HL-60 (cell line): ENCODE data around the gene VASH2.
A peak's percentile ranks its signal among the peaks of the same experiment; 100 is the strongest.

ENCODE experiments used
- DNase-seq, 2 experiments: peaks; one replicate each; pipeline ENCODE4 v3.0.0-alpha.2; 2010 to 2020; ENCODE audit warnings: low read depth in 1 of 2, low spot score in 1 of 2
- H3K27ac ChIP-seq: fragments of 250-450 bp; sonication (Bioruptor Pico); replicated peaks from 2 replicates; pipeline ENCODE4 v1.5.1; 2020; ENCODE audit warnings: mild to moderate bottlenecking, moderate library complexity
- H3K27me3 ChIP-seq: fragments of 250-450 bp; sonication (Bioruptor Pico); 2 replicates; pipeline ENCODE4 v1.5.1; 2021; ENCODE audit warnings: mild to moderate bottlenecking, moderate library complexity; ENCODE audit not compliant: insufficient read depth, poor library complexity, severe bottlenecking
- H3K4me3 ChIP-seq: replicated peaks from 2 replicates; pipeline ENCODE4 v1.5.1; 2011; ENCODE audit warnings: mild to moderate bottlenecking, control low read depth, low read length; ENCODE audit not compliant: insufficient read depth
- GABPA ChIP-seq: IDR thresholded peaks from 2 replicates; pipeline ENCODE4 v1.6.1; 2012; ENCODE audit warnings: low read depth
- POLR2AphosphoS5 ChIP-seq: IDR thresholded peaks from 2 replicates; pipeline ENCODE4 v1.6.1; 2012; ENCODE audit warnings: low read depth
- SPI1 ChIP-seq: IDR thresholded peaks from 2 replicates; pipeline ENCODE4 v1.6.1; 2012; ENCODE audit warnings: low read depth, mild to moderate bottlenecking, borderline replicate concordance
- TF ChIP-seq, protein P1 (sequence below): IDR thresholded peaks from one replicate; pipeline ENCODE4 v1.5.1; 2011; ENCODE audit warnings: low read length, control low read depth, inconsistent platforms; ENCODE audit not compliant: insufficient read depth
- TF ChIP-seq, protein P2 (sequence below): IDR thresholded peaks from 2 replicates; pipeline ENCODE4 v1.6.1; 2012; ENCODE audit warnings: low read depth; ENCODE audit not compliant: insufficient replicate concordance

VASH2 gene

DNA sequence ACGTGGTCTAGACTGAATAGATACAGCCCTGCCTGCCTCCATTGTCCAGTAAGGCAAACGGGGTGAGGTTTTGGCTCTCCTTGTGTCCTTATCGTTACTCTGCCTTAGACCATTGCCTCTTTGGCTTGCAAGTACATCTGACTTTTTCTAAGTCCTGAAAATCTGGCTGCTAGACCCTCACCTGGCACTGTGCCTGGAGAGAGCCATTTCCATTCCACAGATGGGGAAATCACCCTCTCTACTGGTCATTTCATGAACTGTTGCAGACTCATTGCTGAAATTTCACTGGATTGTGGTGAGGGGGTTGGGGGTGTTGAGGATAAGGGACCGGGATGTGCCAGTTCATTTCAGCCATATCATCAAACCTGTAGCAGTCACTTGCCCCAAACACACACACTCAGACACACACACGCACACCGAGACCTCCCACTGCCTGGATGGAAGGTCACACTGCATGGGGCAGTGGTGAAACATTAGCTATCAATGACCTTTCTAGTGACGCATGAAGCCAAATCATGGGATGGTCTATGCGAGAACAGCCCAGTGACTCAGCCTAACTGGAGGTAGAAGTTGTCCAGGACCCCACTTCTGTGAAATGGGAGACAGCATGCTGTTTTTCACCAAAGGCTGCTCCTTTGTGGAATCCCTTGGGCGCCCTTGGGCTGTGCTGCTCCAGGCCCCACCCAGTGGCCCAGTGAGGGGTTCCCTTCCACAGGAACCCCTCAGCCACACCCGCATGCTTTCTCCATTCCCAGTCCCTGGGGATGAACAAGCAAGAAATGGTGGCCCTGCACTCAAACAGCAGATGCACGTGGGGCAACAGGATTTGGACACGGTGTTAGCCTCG is 34.9 kb upstream of the VASH2 start:
- DNase-seq, result no peak
- Histone ChIP-seq H3K4me3 (no peak overlapping the region), H3K27me3 (no peaks in the 10 kb centered on the region), H3K27ac (no peak overlapping the region)
- TF ChIP-seq, protein P1, sequence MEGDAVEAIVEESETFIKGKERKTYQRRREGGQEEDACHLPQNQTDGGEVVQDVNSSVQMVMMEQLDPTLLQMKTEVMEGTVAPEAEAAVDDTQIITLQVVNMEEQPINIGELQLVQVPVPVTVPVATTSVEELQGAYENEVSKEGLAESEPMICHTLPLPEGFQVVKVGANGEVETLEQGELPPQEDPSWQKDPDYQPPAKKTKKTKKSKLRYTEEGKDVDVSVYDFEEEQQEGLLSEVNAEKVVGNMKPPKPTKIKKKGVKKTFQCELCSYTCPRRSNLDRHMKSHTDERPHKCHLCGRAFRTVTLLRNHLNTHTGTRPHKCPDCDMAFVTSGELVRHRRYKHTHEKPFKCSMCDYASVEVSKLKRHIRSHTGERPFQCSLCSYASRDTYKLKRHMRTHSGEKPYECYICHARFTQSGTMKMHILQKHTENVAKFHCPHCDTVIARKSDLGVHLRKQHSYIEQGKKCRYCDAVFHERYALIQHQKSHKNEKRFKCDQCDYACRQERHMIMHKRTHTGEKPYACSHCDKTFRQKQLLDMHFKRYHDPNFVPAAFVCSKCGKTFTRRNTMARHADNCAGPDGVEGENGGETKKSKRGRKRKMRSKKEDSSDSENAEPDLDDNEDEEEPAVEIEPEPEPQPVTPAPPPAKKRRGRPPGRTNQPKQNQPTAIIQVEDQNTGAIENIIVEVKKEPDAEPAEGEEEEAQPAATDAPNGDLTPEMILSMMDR, result peak; percentile 10
- no peak for TF ChIP-seq SPI1
- TF ChIP-seq POLR2AphosphoS5, result no peak
- no peak for TF ChIP-seq GABPA
- TF ChIP-seq, protein P2, sequence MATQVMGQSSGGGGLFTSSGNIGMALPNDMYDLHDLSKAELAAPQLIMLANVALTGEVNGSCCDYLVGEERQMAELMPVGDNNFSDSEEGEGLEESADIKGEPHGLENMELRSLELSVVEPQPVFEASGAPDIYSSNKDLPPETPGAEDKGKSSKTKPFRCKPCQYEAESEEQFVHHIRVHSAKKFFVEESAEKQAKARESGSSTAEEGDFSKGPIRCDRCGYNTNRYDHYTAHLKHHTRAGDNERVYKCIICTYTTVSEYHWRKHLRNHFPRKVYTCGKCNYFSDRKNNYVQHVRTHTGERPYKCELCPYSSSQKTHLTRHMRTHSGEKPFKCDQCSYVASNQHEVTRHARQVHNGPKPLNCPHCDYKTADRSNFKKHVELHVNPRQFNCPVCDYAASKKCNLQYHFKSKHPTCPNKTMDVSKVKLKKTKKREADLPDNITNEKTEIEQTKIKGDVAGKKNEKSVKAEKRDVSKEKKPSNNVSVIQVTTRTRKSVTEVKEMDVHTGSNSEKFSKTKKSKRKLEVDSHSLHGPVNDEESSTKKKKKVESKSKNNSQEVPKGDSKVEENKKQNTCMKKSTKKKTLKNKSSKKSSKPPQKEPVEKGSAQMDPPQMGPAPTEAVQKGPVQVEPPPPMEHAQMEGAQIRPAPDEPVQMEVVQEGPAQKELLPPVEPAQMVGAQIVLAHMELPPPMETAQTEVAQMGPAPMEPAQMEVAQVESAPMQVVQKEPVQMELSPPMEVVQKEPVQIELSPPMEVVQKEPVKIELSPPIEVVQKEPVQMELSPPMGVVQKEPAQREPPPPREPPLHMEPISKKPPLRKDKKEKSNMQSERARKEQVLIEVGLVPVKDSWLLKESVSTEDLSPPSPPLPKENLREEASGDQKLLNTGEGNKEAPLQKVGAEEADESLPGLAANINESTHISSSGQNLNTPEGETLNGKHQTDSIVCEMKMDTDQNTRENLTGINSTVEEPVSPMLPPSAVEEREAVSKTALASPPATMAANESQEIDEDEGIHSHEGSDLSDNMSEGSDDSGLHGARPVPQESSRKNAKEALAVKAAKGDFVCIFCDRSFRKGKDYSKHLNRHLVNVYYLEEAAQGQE, result no peak

GRCh38 chr1:212916481-212917133 is 33.7 kb upstream of the VASH2 start:
- Histone ChIP-seq H3K27ac (no peak overlapping the region), H3K27me3 (no peaks in the 10 kb centered on the region), H3K4me3 (no peak overlapping the region)
- DNase-seq, result peak in 1 of 2 experiments; percentile 41
- TF ChIP-seq, protein P1, result no peak
- peak; percentile 33; the same call in 1 of the 2 replicates for TF ChIP-seq POLR2AphosphoS5

DNA sequence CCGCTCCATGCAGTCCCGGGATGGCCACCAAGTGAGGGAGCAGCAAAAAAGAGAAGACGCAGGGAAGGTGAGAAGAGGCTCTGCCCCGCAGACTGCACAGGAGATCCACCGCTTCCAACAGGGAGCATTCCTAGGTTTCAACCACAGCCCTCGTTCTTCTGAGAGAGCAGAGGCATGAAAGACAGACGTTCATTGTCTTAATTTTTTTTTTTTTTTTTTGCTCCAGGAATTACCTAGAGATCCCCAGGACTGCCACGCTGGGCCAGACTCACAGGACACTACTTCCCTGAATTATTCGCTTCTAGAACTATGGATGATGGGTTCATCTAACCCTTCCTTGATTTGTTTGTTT is 33.2 kb upstream of the VASH2 start:
- DNase-seq, result no peak
- TF ChIP-seq, protein P2, result no peak
- no peak for TF ChIP-seq GABPA
- TF ChIP-seq, protein P1, result no peak
- TF ChIP-seq POLR2AphosphoS5, result no peak
- no peak for TF ChIP-seq SPI1
- Histone ChIP-seq H3K27me3 (no peaks in the 10 kb centered on the region), H3K4me3 (no peak overlapping the region), H3K27ac (no peak overlapping the region)
